GM12878 (cell line): ENCODE measurements around the gene PRPF31. TPM values are rescaled to one million over a fixed set of nuclear protein-coding genes. Genes with fewer than 3 reads are reported as not detected.

Experiments
- ATAC-seq: fragments of 200-7000 bp; cut with Tn5 transposase; 3 replicates; pipeline ENCODE4 v1.9.1; 2020; ENCODE audit warnings: mild to moderate bottlenecking, moderate library complexity
- BruUV-seq: library from RNA; stranded (reverse); fragments of 400-500 nt; replicated peaks from 2 replicates; lab custom pipeline; 2021; lab: Mats Ljungman, UMichigan
- CTCF ChIA-PET: fragments of 300-600 bp; sonication (Branson Sonifier 250); formaldehyde crosslinking; extraction: SDS; loops from one replicate; lab custom pipeline; 2021; ENCODE audit warnings: inconsistent platforms; lab: Yijun Ruan, JAX
- POLR2A ChIA-PET: fragments of 350-600 bp; formaldehyde crosslinking; extraction: SDS; loops from one replicate; lab custom pipeline; 2021; ENCODE audit warnings: inconsistent platforms; lab: Charles Lee
- RAD21 ChIA-PET: fragments of 300-600 bp; sonication (Branson Sonifier 250); formaldehyde crosslinking; loops from one replicate; lab custom pipeline; 2023; ENCODE audit warnings: antibody characterized with exemption; ENCODE audit not compliant: unreplicated experiment; lab: Charles Lee
- SMC1A ChIA-PET: fragments of 300-600 bp; sonication (Branson Sonifier 250); formaldehyde crosslinking; loops from one replicate; lab custom pipeline; 2023; ENCODE audit not compliant: unreplicated experiment, uncharacterized antibody; lab: Charles Lee
- DNase-seq: peaks from one replicate; pipeline ENCODE4 v3.0.0-alpha.2; 2011; ENCODE audit warnings: low read depth, low spot score
- FAIRE-seq: peaks from 3 replicates; lab custom pipeline; 2011; peaks lifted over from hg19 to GRCh38; lab: Jason Lieb, UNC
- H2AFZ ChIP-seq: 2 replicates; pipeline ENCODE4 v1.6.0; 2011; ENCODE audit warnings: low read depth, low read length, control low read depth; ENCODE audit not compliant: control insufficient read depth
- H3K27ac ChIP-seq: 2 replicates; pipeline ENCODE4 v1.5.1; 2011; ENCODE audit warnings: control low read depth; ENCODE audit not compliant: control insufficient read depth, insufficient read depth
- H3K27me3 ChIP-seq, 2 experiments: replicated peaks in 1 of 2; 2 replicates each; pipeline versions ENCODE4 v1.6.0 to v1.6.1; 2011; ENCODE audit warnings: low read length in 1 of 2; ENCODE audit not compliant: control insufficient read depth in 2 of 2, insufficient read depth in 2 of 2
- H3K36me3 ChIP-seq, 2 experiments: 2 replicates each; pipeline ENCODE4 v1.5.1; 2011; ENCODE audit warnings: low read length in 1 of 2; ENCODE audit not compliant: control insufficient read depth in 2 of 2, insufficient read depth in 2 of 2
- H3K4me1 ChIP-seq: 2 replicates; pipeline ENCODE4 v1.6.1; 2011; ENCODE audit warnings: mild to moderate bottlenecking, low read length, moderate library complexity, mixed read lengths; ENCODE audit not compliant: control insufficient read depth, insufficient read depth
- H3K4me2 ChIP-seq: 2 replicates; pipeline ENCODE4 v1.6.0; 2011; ENCODE audit warnings: control low read depth; ENCODE audit not compliant: control insufficient read depth, insufficient read depth
- H3K4me3 ChIP-seq: fragments of 200-600 bp; sonication (generic); 2 replicates; pipeline ENCODE4 v1.5.1; 2016
- H3K79me2 ChIP-seq: 2 replicates; pipeline ENCODE4 v1.6.0; 2011; ENCODE audit warnings: low read length; ENCODE audit not compliant: control insufficient read depth, insufficient read depth
- H3K9ac ChIP-seq: 2 replicates; pipeline ENCODE4 v1.8.0; 2011; ENCODE audit warnings: low read length, control low read depth, mixed read lengths; ENCODE audit not compliant: control insufficient read depth, insufficient read depth
- H3K9me3 ChIP-seq: replicated peaks from 3 replicates; pipeline ENCODE4 v1.5.1; 2011; ENCODE audit warnings: mild to moderate bottlenecking, low read length; ENCODE audit not compliant: control insufficient read depth, insufficient read depth
- H4K20me1 ChIP-seq: 2 replicates; pipeline ENCODE4 v1.6.0; 2011; ENCODE audit not compliant: control insufficient read depth, insufficient read depth
- ASH2L ChIP-seq: fragments of 300-600, 200-600 bp; sonication (generic); IDR thresholded peaks from 2 replicates; pipeline ENCODE4 v1.6.1; 2017; ENCODE audit warnings: low read depth, mild to moderate bottlenecking, borderline replicate concordance
- ATF3 ChIP-seq: IDR thresholded peaks from 2 replicates; pipeline ENCODE4 v1.6.1; 2011; ENCODE audit warnings: low read depth, mild to moderate bottlenecking, low read length, moderate library complexity, borderline replicate concordance; ENCODE audit errors: extremely low read depth
- BCL11A ChIP-seq: IDR thresholded peaks from 2 replicates; pipeline ENCODE4 v1.6.1; 2011; ENCODE audit warnings: low read depth, low read length
- CEBPB ChIP-seq, 2 experiments: fragments of 150-350 bp in 1 of 2; IDR thresholded peaks; 2 replicates each; pipeline ENCODE4 v1.6.1; 2012 to 2014; ENCODE audit warnings: low read depth in 2 of 2, low read length in 2 of 2, borderline replicate concordance in 1 of 2, inconsistent platforms in 1 of 2
- EZH2 ChIP-seq: IDR thresholded peaks from 2 replicates; pipeline ENCODE4 v1.6.1; 2012; ENCODE audit warnings: low read depth, mild to moderate bottlenecking, control low read depth, inconsistent platforms, low read length, borderline replicate concordance; ENCODE audit not compliant: control insufficient read depth
- GABPA ChIP-seq: IDR thresholded peaks from 2 replicates; pipeline ENCODE4 v1.6.1; 2014; ENCODE audit warnings: antibody characterized with exemption, low read depth, mild to moderate bottlenecking, inconsistent platforms
- IRF5 ChIP-seq: fragments of 450-650 bp; IDR thresholded peaks from 2 replicates; pipeline ENCODE4 v1.6.1; 2017; ENCODE audit warnings: borderline replicate concordance
- LARP7 ChIP-seq: fragments of 450-650 bp; IDR thresholded peaks from 2 replicates; pipeline ENCODE4 v1.6.1; 2017; ENCODE audit warnings: mild to moderate bottlenecking
- NFYA ChIP-seq: IDR thresholded peaks from 2 replicates; pipeline ENCODE4 v1.6.1; 2011; ENCODE audit warnings: low read depth, mild to moderate bottlenecking, low read length, improper control_type of control experiment, borderline replicate concordance
- NR2C1 ChIP-seq: fragments of 450-650 bp; IDR thresholded peaks from 2 replicates; pipeline ENCODE4 v1.6.1; 2017; ENCODE audit warnings: antibody characterized with exemption, mild to moderate bottlenecking, moderate library complexity
- PBX3 ChIP-seq: IDR thresholded peaks from 2 replicates; pipeline ENCODE4 v1.6.1; 2011; ENCODE audit warnings: mild to moderate bottlenecking, low read depth, low read length, moderate library complexity; ENCODE audit not compliant: insufficient replicate concordance
- RAD51 ChIP-seq: fragments of 450-650 bp; IDR thresholded peaks from 2 replicates; pipeline ENCODE4 v1.6.1; 2016; ENCODE audit warnings: moderate library complexity, mild to moderate bottlenecking, inconsistent platforms
- RCOR1 ChIP-seq: conservative IDR thresholded peaks from 2 replicates; pipeline ENCODE4 v1.6.1; 2012; ENCODE audit warnings: low read depth, low read length, improper control_type of control experiment
- SREBF1 ChIP-seq: IDR thresholded peaks from 2 replicates; pipeline ENCODE4 v1.6.1; 2012; ENCODE audit warnings: mild to moderate bottlenecking, low read length
- SREBF2 ChIP-seq: IDR thresholded peaks from 2 replicates; pipeline ENCODE4 v1.6.1; 2012; ENCODE audit warnings: mild to moderate bottlenecking, low read length
- TCF12 ChIP-seq: IDR thresholded peaks from 2 replicates; pipeline ENCODE4 v1.6.1; 2011; ENCODE audit warnings: low read depth, mild to moderate bottlenecking, low read length
- WGBS: methylation state at CpG from one replicate; pipeline ENCODE4 v1.1.6; 2016; ENCODE audit warnings: low lambda C conversion rate; ENCODE audit not compliant: insufficient replicate concordance, insufficient coverage; ENCODE audit errors: missing lambda C conversion rate; 5-methylcytosine and 5-hydroxymethylcytosine counted together
- in situ Hi-C: fragments of 300-500 bp; cut with MboI; formaldehyde crosslinking; loops from 9 replicates; pipeline ENCODE4 v1.14.3; 2018; ENCODE audit warnings: mixed read lengths
- intact Hi-C: fragments of 100-400 bp; cut with micrococcal nuclease; formaldehyde crosslinking; loops from one replicate; pipeline ENCODE4 v1.14.2; 2022; ENCODE audit not compliant: unreplicated experiment
- polyA plus RNA-seq, 11 experiments: library from polyadenylated mRNA; depleted of rRNA in 4 of 11; unstranded in 6 of 11; stranded (reverse) in 5 of 11; fragments of >200 nt; fragmentation: Nextera tagmentation in 4 of 11; fragmentation: Illumina TruSeq in 1 of 11; extraction: Ambion mirVana in 4 of 11; extraction: Trizol in 1 of 11; gene quantifications; 1 replicate in 1 of 11; 2 replicates in 10 of 11; pipeline versions ENCODE4 v1.2.1 to v1.2.3, GENCODE V29; 2011 to 2016; ENCODE audit warnings: inconsistent platforms in 2 of 11, missing spikeins in 2 of 11, low read depth in 1 of 11
- total RNA-seq, 4 experiments: library from RNA; depleted of rRNA in 3 of 4; stranded (reverse); fragments of >200 nt in 3 of 4; fragmentation: Illumina TruSeq in 1 of 4; extraction: Trizol in 1 of 4; gene quantifications; 2 replicates each; pipeline versions ENCODE4 v1.2.1 to v1.2.3, GENCODE V29; 2013 to 2021

PRPF31 gene
- total and polyA plus RNA-seq, 10 of the 15 experiments (the other 5 are each of a cell fraction or from before 2014, with no cell fraction given): 2.7 to 170 (median 69.7) TPM

- no peaks in the 10 kb centered on the region for H3K4me1 ChIP-seq
- H3K27ac ChIP-seq: no peak overlapping the region
- H3K9ac ChIP-seq: no peak overlapping the region
- in situ Hi-C loops (no loop called here), intact Hi-C loops (no loop called here)
- ChIA-PET CTCF (interaction anchor here (1.0 to 1.4 kb wide), 3 partner anchors 16 to 65 kb away, joined by 3 to 5 read pairs (median 4); partner anchors contain the start of genes CNOT3 and MBOAT7), POLR2A (no interaction called here), RAD21 (no interaction called here), SMC1A (interaction anchor here (1.3 kb wide), 1 partner anchor 217 kb away, joined by 4 read pairs; no protein-coding TSS in a partner anchor)
- ATAC-seq (no peak), FAIRE-seq (no peak), DNase-seq (no peak)
- H3K9me3 ChIP-seq: no peaks in the 10 kb centered on the region
- H4K20me1 ChIP-seq: no peaks in the 10 kb centered on the region
- H3K27me3 ChIP-seq: no peaks in the 10 kb centered on the region
- BruUV-seq: no TSS peak
- no peaks in the 10 kb centered on the region for H3K79me2 ChIP-seq
- 50% methylated on average over 13 of the region's 15 CpGs for WGBS
- no peak overlapping the region for H3K4me3 ChIP-seq
- no peak overlapping the region for H2AFZ ChIP-seq
- no peaks in the 10 kb centered on the region for H3K36me3 ChIP-seq
- no peak overlapping the region for H3K4me2 ChIP-seq
- no peak for TF ChIP-seq RCOR1
- no peak for TF ChIP-seq ASH2L
- no peak for TF ChIP-seq PBX3
- TF ChIP-seq NFYA: no peak
- no peak for TF ChIP-seq EZH2
- TF ChIP-seq NR2C1: no peak
- no peak for TF ChIP-seq BCL11A
- no peak for TF ChIP-seq GABPA
- no peak for TF ChIP-seq CEBPB (IDR thresholded peaks at IDR 0.05; ENCODE audit: borderline replicate concordance in 1 of 2, low read depth in 2 of 2, low read length in 2 of 2)
- TF ChIP-seq TCF12: no peak
- no peak for TF ChIP-seq LARP7
- TF ChIP-seq IRF5: no peak
- TF ChIP-seq RAD51: no peak
- TF ChIP-seq SREBF2: no peak
- no peak for TF ChIP-seq ATF3
- no peak for TF ChIP-seq SREBF1
Observed at GRCh38 chr19:54173359-54173699, 57.8 kb downstream of the PRPF31 start.
